GM23338 (cell line): Measurements from ENCODE around the gene KCNQ5. TPM values are rescaled to one million over a fixed set of nuclear protein-coding genes. Genes with fewer than 3 reads are reported as not detected.

Source experiments
- ATAC-seq: fragments of 200-7000 bp; cut with Tn5 transposase; 3 replicates; pipeline ENCODE4 v1.9.1; 2020
- DNase-seq: peaks from one replicate; pipeline ENCODE4 v3.0.0-alpha.2; 2015; ENCODE audit warnings: low spot score
- H2AFZ ChIP-seq: fragments of 200-600 bp; sonication (generic); 2 replicates; pipeline ENCODE4 v1.8.0; 2016; ENCODE audit warnings: antibody characterized with exemption, mild to moderate bottlenecking, moderate library complexity
- H3F3A ChIP-seq: fragments of 200-600 bp; sonication (generic); replicated peaks from 2 replicates; pipeline ENCODE4 v1.8.0; 2017; ENCODE audit warnings: antibody characterized with exemption, mixed run types, low read depth
- H3K27ac ChIP-seq: fragments of 200-600 bp; sonication (generic); 2 replicates; pipeline ENCODE4 v1.6.1; 2016; ENCODE audit warnings: low read depth
- H3K27me3 ChIP-seq: fragments of 200-600 bp; sonication (generic); 2 replicates; pipeline ENCODE4 v1.8.0; 2016; ENCODE audit warnings: mild to moderate bottlenecking, mixed run types, moderate library complexity; ENCODE audit not compliant: insufficient read depth
- H3K36me3 ChIP-seq: fragments of 200-600 bp; sonication (generic); 2 replicates; pipeline ENCODE4 v1.8.0; 2016; ENCODE audit warnings: mild to moderate bottlenecking; ENCODE audit not compliant: insufficient read depth
- H3K4me1 ChIP-seq: fragments of 200-600 bp; sonication (generic); 2 replicates; pipeline ENCODE4 v1.8.0; 2016; ENCODE audit warnings: mild to moderate bottlenecking, moderate library complexity; ENCODE audit not compliant: insufficient read depth
- H3K4me2 ChIP-seq: fragments of 200-600 bp; sonication (generic); 2 replicates; pipeline ENCODE4 v1.7.1; 2017; ENCODE audit warnings: mixed run types
- H3K4me3 ChIP-seq: fragments of 200-600 bp; sonication (generic); 2 replicates; pipeline ENCODE4 v1.6.1; 2016; ENCODE audit warnings: mixed run types
- H3K79me2 ChIP-seq: fragments of 200-600 bp; sonication (generic); replicated peaks from 2 replicates; pipeline ENCODE4 v1.8.0; 2017; ENCODE audit warnings: mild to moderate bottlenecking; ENCODE audit not compliant: insufficient read depth
- H3K9me2 ChIP-seq: fragments of 200-600 bp; sonication (generic); 2 replicates; pipeline ENCODE4 v1.8.0; 2017; ENCODE audit not compliant: insufficient read depth
- H4K20me1 ChIP-seq: fragments of 200-600 bp; sonication (generic); replicated peaks from 2 replicates; pipeline ENCODE4 v1.8.0; 2017; ENCODE audit warnings: mild to moderate bottlenecking; ENCODE audit not compliant: insufficient read depth
- H3K27ac Mint-ChIP-seq: 2 replicates; pipeline ENCODE4 v1.8.0; 2020; ENCODE audit warnings: inconsistent platforms, mild to moderate bottlenecking, moderate library complexity, mixed read lengths
- H3K27me3 Mint-ChIP-seq: 3 replicates; pipeline ENCODE4 v1.8.0; 2022; ENCODE audit warnings: low read depth, mild to moderate bottlenecking, moderate library complexity, mixed read lengths, inconsistent platforms; ENCODE audit not compliant: insufficient read depth, poor library complexity
- H3K36me3 Mint-ChIP-seq: 3 replicates; pipeline ENCODE4 v1.8.0; 2021; ENCODE audit warnings: low read depth, mild to moderate bottlenecking, inconsistent platforms, moderate library complexity, mixed read lengths
- H3K4me1 Mint-ChIP-seq: 3 replicates; pipeline ENCODE4 v1.8.0; 2020; ENCODE audit warnings: mild to moderate bottlenecking, inconsistent platforms, mixed read lengths
- H3K4me3 Mint-ChIP-seq: 3 replicates; pipeline ENCODE4 v1.8.0; 2021; ENCODE audit warnings: moderate library complexity, mild to moderate bottlenecking, inconsistent platforms, mixed read lengths
- H3K9me3 Mint-ChIP-seq: 3 replicates; pipeline ENCODE4 v1.8.0; 2020; ENCODE audit warnings: moderate library complexity, mild to moderate bottlenecking, inconsistent platforms, mixed read lengths
- CREB1 ChIP-seq: fragments of 250-450 bp; sonication (Bioruptor Pico); IDR thresholded peaks from 2 replicates; pipeline ENCODE4 v1.5.0; 2020; ENCODE audit warnings: low read depth, mild to moderate bottlenecking, moderate library complexity
- EZH2 ChIP-seq: fragments of 200-600 bp; sonication (generic); IDR thresholded peaks from one replicate; pipeline ENCODE4 v1.8.0; 2017; ENCODE audit warnings: antibody characterized with exemption, mild to moderate bottlenecking, low read depth; ENCODE audit not compliant: unreplicated experiment
- EZH2phosphoT487 ChIP-seq: fragments of 200-600 bp; sonication (generic); IDR thresholded peaks from one replicate; pipeline ENCODE4 v1.8.1; 2018; ENCODE audit warnings: antibody characterized with exemption; ENCODE audit not compliant: unreplicated experiment
- JUNB ChIP-seq: IDR thresholded peaks from one replicate; pipeline ENCODE4 v1.6.1; 2016; ENCODE audit warnings: antibody characterized with exemption; ENCODE audit not compliant: unreplicated experiment
- NANOG ChIP-seq: IDR thresholded peaks from 2 replicates; pipeline ENCODE4 v1.6.1; 2016; ENCODE audit warnings: antibody characterized with exemption, borderline replicate concordance
- POLR2AphosphoS5 ChIP-seq: IDR thresholded peaks from 2 replicates; pipeline ENCODE4 v1.6.1; 2016; ENCODE audit warnings: antibody characterized with exemption, low read depth
- STAT1 ChIP-seq: IDR thresholded peaks from one replicate; pipeline ENCODE4 v1.6.1; 2016; ENCODE audit warnings: antibody characterized with exemption; ENCODE audit not compliant: unreplicated experiment
- ZNF114 ChIP-seq: fragments of 250-450 bp; sonication (Bioruptor Pico); IDR thresholded peaks from 2 replicates; pipeline ENCODE4 v1.5.0; 2020; ENCODE audit warnings: mild to moderate bottlenecking, moderate library complexity
- ZNF462 ChIP-seq: fragments of 250-450 bp; sonication (Bioruptor Pico); IDR thresholded peaks from 2 replicates; pipeline ENCODE4 v1.5.0; 2020; ENCODE audit warnings: mild to moderate bottlenecking, moderate library complexity
- polyA plus RNA-seq: library from polyadenylated mRNA; unstranded; fragments of >200 nt; fragmentation: Nextera tagmentation; extraction: Ambion mirVana; gene quantifications from 2 replicates; pipeline ENCODE4 v1.2.1, GENCODE V29; 2016
- total RNA-seq: library from RNA; depleted of rRNA; stranded (reverse); fragments of >200 nt; shearing (Covaris generic); gene quantifications from 2 replicates; pipeline ENCODE4 v1.2.3, GENCODE V29; 2014
- TF ChIP-seq, protein P1 (sequence below), 2 experiments: fragments of 200-600 bp in 1 of 2; sonication (generic) in 1 of 2; conservative IDR thresholded peaks; 2 replicates each; pipeline versions ENCODE4 v1.5.1 to v1.6.1; 2016 to 2017; ENCODE audit warnings: antibody characterized with exemption in 2 of 2, low read depth in 2 of 2, mild to moderate bottlenecking in 2 of 2, moderate library complexity in 1 of 2
- TF ChIP-seq, protein P2 (sequence below): IDR thresholded peaks from 2 replicates; pipeline ENCODE4 v1.6.1; 2016; ENCODE audit warnings: antibody characterized with exemption

KCNQ5 gene
- total and polyA plus RNA-seq, 2 experiments from 2014 or later: 0.68 to 0.87 TPM

DNA sequence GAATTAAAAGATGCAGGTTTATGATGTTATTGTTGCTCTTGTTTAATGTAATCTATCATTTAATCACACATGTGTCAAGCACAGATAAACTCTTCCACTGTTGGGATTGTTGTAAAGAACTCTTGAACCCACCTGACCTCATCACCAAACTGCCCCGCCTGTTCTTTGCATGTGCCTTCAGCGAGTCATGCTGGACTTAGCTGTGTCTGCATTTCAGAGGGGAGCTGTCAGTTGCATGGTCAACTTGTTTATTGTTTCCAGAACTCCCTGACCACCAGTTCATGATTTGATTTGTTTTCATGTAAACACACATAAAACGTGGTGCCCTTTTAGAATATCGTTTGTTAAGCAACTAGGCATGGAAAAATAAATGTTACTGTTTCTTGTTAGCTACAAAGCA is 509.8 kb downstream of the KCNQ5 start:
- no peaks in the 10 kb centered on the region; the same call in 2 of the 3 replicates for H3K9me3 Mint-ChIP-seq
- peaks cover 2% of the 10 kb centered on the region for H3K4me1 Mint-ChIP-seq
- no peak overlapping the region for H3K27ac Mint-ChIP-seq
- no peak for TF ChIP-seq ZNF462
- TF ChIP-seq EZH2: no peak
- no peak for TF ChIP-seq CREB1 (CRISPR knock-in tag)
- TF ChIP-seq, protein P1, sequence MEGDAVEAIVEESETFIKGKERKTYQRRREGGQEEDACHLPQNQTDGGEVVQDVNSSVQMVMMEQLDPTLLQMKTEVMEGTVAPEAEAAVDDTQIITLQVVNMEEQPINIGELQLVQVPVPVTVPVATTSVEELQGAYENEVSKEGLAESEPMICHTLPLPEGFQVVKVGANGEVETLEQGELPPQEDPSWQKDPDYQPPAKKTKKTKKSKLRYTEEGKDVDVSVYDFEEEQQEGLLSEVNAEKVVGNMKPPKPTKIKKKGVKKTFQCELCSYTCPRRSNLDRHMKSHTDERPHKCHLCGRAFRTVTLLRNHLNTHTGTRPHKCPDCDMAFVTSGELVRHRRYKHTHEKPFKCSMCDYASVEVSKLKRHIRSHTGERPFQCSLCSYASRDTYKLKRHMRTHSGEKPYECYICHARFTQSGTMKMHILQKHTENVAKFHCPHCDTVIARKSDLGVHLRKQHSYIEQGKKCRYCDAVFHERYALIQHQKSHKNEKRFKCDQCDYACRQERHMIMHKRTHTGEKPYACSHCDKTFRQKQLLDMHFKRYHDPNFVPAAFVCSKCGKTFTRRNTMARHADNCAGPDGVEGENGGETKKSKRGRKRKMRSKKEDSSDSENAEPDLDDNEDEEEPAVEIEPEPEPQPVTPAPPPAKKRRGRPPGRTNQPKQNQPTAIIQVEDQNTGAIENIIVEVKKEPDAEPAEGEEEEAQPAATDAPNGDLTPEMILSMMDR (conservative IDR thresholded peaks at IDR 0.05; ENCODE audit: low read depth in 2 of 2): no peak
- no peak for TF ChIP-seq STAT1
- no peak for TF ChIP-seq JUNB
- no peak for TF ChIP-seq EZH2phosphoT487
- TF ChIP-seq, protein P2, sequence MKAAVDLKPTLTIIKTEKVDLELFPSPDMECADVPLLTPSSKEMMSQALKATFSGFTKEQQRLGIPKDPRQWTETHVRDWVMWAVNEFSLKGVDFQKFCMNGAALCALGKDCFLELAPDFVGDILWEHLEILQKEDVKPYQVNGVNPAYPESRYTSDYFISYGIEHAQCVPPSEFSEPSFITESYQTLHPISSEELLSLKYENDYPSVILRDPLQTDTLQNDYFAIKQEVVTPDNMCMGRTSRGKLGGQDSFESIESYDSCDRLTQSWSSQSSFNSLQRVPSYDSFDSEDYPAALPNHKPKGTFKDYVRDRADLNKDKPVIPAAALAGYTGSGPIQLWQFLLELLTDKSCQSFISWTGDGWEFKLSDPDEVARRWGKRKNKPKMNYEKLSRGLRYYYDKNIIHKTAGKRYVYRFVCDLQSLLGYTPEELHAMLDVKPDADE: no peak
- no peak for TF ChIP-seq NANOG
- TF ChIP-seq POLR2AphosphoS5: no peak
- no peak for TF ChIP-seq ZNF114 (CRISPR knock-in tag)
- Histone ChIP-seq H4K20me1 (no peaks in the 10 kb centered on the region), H3F3A (no peaks in the 10 kb centered on the region), H3K27me3 (no peaks in the 10 kb centered on the region), H3K27ac (no peak overlapping the region), H3K79me2 (no peaks in the 10 kb centered on the region), H2AFZ (no peak overlapping the region), H3K4me2 (no peak overlapping the region), H3K4me3 (no peak overlapping the region), H3K9me2 (no peaks in the 10 kb centered on the region), H3K36me3 (no peaks in the 10 kb centered on the region), H3K4me1 (no peaks in the 10 kb centered on the region)
- ATAC-seq (no peak), DNase-seq (no peak)
- H3K27me3 Mint-ChIP-seq: peaks cover 4% of the 10 kb centered on the region
- H3K36me3 Mint-ChIP-seq: no peaks in the 10 kb centered on the region
- H3K4me3 Mint-ChIP-seq: no peak overlapping the region
